Stimulated activated CD4-positive, alpha-beta T cell treated with anti-CD3 and anti-CD28 coated beads, Interleukin-1b, Interleukin-23, amount 100 ng/mL, for 24 hours (primary cell): Measurements from ENCODE around the gene PODN.
A peak's percentile ranks its signal among the peaks of the same experiment; 100 is the strongest.

Experiments used
- DNase-seq, 4 experiments: peaks; one replicate each; pipeline ENCODE4 v3.0.0-alpha.2; 2020; ENCODE audit warnings: low read depth in 4 of 4, low spot score in 1 of 4

The PODN gene

GRCh38 chr1:53088616-53089300 is 26.7 kb downstream of the PODN start:
- no peak for DNase-seq

- no peak for DNase-seq
Observed at GRCh38 chr1:53089478-53090226, 27.6 kb downstream of the PODN start.

- DNase-seq = no peak
Observed at GRCh38 chr1:53090227-53091147, 28.5 kb downstream of the PODN start.

GRCh38 chr1:53091841-53092645 is 30.0 kb downstream of the PODN start:
- no peak for DNase-seq

- no peak for DNase-seq
Observed at GRCh38 chr1:53092659-53093450, 30.8 kb downstream of the PODN start.

- DNase-seq = no peak
Observed at GRCh38 chr1:53093451-53093754, 31.4 kb downstream of the PODN start.

- no peak for DNase-seq
Observed at GRCh38 chr1:53093778-53094532, 31.9 kb downstream of the PODN start.

GRCh38 chr1:53094533-53094919 is 32.5 kb downstream of the PODN start:
- DNase-seq = no peak

GRCh38 chr1:53104289-53104913 is 42.4 kb downstream of the PODN start:
- no peak for DNase-seq

- DNase-seq = no peak
Observed at GRCh38 chr1:53107090-53107489, 45.1 kb downstream of the PODN start.

GRCh38 chr1:53107570-53108322 is 45.7 kb downstream of the PODN start:
- DNase-seq = no peak

GRCh38 chr1:53108646-53109580 is 46.9 kb downstream of the PODN start:
- no peak for DNase-seq

- peak in 1 of 4 experiments; percentile 34 for DNase-seq
Observed at GRCh38 chr1:53110370-53111072, 48.5 kb downstream of the PODN start.

GRCh38 chr1:53111073-53111556 is 49.1 kb downstream of the PODN start:
- no peak for DNase-seq

GRCh38 chr1:53111693-53112092 is 49.7 kb downstream of the PODN start:
- no peak for DNase-seq

GRCh38 chr1:53112271-53112774 is 50.3 kb downstream of the PODN start:
- no peak for DNase-seq
